ENCODE data around the gene OR52K2.
"Not testable (repeated sequence)": the region's sequence is repeated elsewhere in the genome, so short reads cannot be mapped to it uniquely, and the experiment has no call there.

GRCh38 chr11:4406206-4406605 lies 42.9 kb upstream of the OR52K2 start:
- TF ChIP-seq POLR2A, POLR2AphosphoS5, EP300 (IDR thresholded peaks at IDR 0.05): not testable (repeated sequence)
- TF ChIP-seq, protein P1, sequence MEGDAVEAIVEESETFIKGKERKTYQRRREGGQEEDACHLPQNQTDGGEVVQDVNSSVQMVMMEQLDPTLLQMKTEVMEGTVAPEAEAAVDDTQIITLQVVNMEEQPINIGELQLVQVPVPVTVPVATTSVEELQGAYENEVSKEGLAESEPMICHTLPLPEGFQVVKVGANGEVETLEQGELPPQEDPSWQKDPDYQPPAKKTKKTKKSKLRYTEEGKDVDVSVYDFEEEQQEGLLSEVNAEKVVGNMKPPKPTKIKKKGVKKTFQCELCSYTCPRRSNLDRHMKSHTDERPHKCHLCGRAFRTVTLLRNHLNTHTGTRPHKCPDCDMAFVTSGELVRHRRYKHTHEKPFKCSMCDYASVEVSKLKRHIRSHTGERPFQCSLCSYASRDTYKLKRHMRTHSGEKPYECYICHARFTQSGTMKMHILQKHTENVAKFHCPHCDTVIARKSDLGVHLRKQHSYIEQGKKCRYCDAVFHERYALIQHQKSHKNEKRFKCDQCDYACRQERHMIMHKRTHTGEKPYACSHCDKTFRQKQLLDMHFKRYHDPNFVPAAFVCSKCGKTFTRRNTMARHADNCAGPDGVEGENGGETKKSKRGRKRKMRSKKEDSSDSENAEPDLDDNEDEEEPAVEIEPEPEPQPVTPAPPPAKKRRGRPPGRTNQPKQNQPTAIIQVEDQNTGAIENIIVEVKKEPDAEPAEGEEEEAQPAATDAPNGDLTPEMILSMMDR (IDR thresholded peaks at IDR 0.05) = not testable (repeated sequence)
